HG03280 (cell line): ENCODE data around the gene REXO4.
A peak's percentile ranks its signal among the peaks of the same experiment; 100 is the strongest.
"Not testable (repeated sequence)": the region's sequence is repeated elsewhere in the genome, so short reads cannot be mapped to it uniquely, and the experiment has no call there.

Experiments
- ATAC-seq: cut with Tn5 transposase; IDR thresholded peaks from one replicate; pipeline ENCODE4 v1.9.1; 2021; ENCODE audit warnings: mild to moderate bottlenecking, moderate library complexity; ENCODE audit not compliant: unreplicated experiment

The REXO4 gene

GRCh38 chr9:133390713-133391112 lies 27.1 kb downstream of the REXO4 start:
- no peak for ATAC-seq

- ATAC-seq, result no peak
Observed at GRCh38 chr9:133389562-133389961, 28.2 kb downstream of the REXO4 start.

- no peak for ATAC-seq
Observed at GRCh38 chr9:133389025-133389557, 28.7 kb downstream of the REXO4 start.

GRCh38 chr9:133387680-133388079 lies 30.1 kb downstream of the REXO4 start:
- ATAC-seq, result no peak

GRCh38 chr9:133386338-133386737 lies 31.5 kb downstream of the REXO4 start:
- ATAC-seq, result no peak

- ATAC-seq, result no peak
Observed at GRCh38 chr9:133385452-133385851, 32.4 kb downstream of the REXO4 start.

GRCh38 chr9:133384736-133385321 lies 33.0 kb downstream of the REXO4 start:
- ATAC-seq, result no peak

GRCh38 chr9:133383438-133383837 lies 34.4 kb downstream of the REXO4 start:
- ATAC-seq, result no peak

- no peak for ATAC-seq
Observed at GRCh38 chr9:133382507-133383141, 35.2 kb downstream of the REXO4 start.

GRCh38 chr9:133380734-133381133 lies 37.1 kb downstream of the REXO4 start:
- no peak for ATAC-seq

- no peak for ATAC-seq
Observed at GRCh38 chr9:133379153-133380086, 38.4 kb downstream of the REXO4 start.

GRCh38 chr9:133378408-133378962 lies 39.3 kb downstream of the REXO4 start:
- ATAC-seq, result no peak

- ATAC-seq, result no peak
Observed at GRCh38 chr9:133377721-133378216, 40.0 kb downstream of the REXO4 start.

GRCh38 chr9:133377280-133377679 lies 40.5 kb downstream of the REXO4 start:
- not testable (repeated sequence) for ATAC-seq

GRCh38 chr9:133375724-133376654 lies 41.8 kb downstream of the REXO4 start, which contains the start of the genes STKLD1 and SURF4:
Gene STKLD1, plus strand, starts transcription at chr9:133376366. Its CDS starts 108 bp downstream, at chr9:133376474.
Gene SURF4, minus strand, starts transcription at chr9:133376060. Its CDS starts 91 bp downstream, at chr9:133375969.
- peak; percentile 93 for ATAC-seq

- no peak for ATAC-seq
Observed at GRCh38 chr9:133375116-133375723, 42.6 kb downstream of the REXO4 start.

- no peak for ATAC-seq
Observed at GRCh38 chr9:133374612-133375115, 43.1 kb downstream of the REXO4 start.

GRCh38 chr9:133372144-133372543 lies 45.7 kb downstream of the REXO4 start:
- no peak for ATAC-seq

GRCh38 chr9:133371261-133371711 lies 46.5 kb downstream of the REXO4 start:
- ATAC-seq, result no peak
